Measurements from ENCODE around the gene L3MBTL3. TPM values are rescaled to one million over a fixed set of nuclear protein-coding genes. Genes with fewer than 3 reads are reported as not detected.

The L3MBTL3 gene
- total RNA-seq, 1 donor from 2014 or later: 8.1 TPM

- intact Hi-C loops (cut with micrococcal nuclease): loop anchor here (5.0 to 10.0 kb wide), 2 partner anchors 245 to 807 kb away; no protein-coding TSS in a partner anchor
- H3K4me3 Mint-ChIP-seq: no peak overlapping the region
- peaks cover 3% of the 10 kb centered on the region for H3K27me3 Mint-ChIP-seq
- peaks cover 32% of the 10 kb centered on the region for H3K4me1 Mint-ChIP-seq
- no peak overlapping the region for H3K27ac Mint-ChIP-seq
- H3K9me3 Mint-ChIP-seq: peaks cover 5% of the 10 kb centered on the region
- no peak for DNase-seq
- peaks cover 17% of the 10 kb centered on the region for H3K36me3 Mint-ChIP-seq (ENCODE audit: low read depth)
Measured at GRCh38 chr6:130037207-130037811, 18.9 kb downstream of the L3MBTL3 start.

- intact Hi-C loops (cut with micrococcal nuclease): no loop called here
- H3K27ac Mint-ChIP-seq: peak overlapping the region; percentile 12
- H3K4me1 Mint-ChIP-seq: peaks cover 9% of the 10 kb centered on the region
- peaks cover 5% of the 10 kb centered on the region for H3K9me3 Mint-ChIP-seq
- no peak for DNase-seq
- peaks cover 21% of the 10 kb centered on the region for H3K36me3 Mint-ChIP-seq (ENCODE audit: low read depth)
- no peak overlapping the region for H3K4me3 Mint-ChIP-seq
- peaks cover 3% of the 10 kb centered on the region for H3K27me3 Mint-ChIP-seq
Measured at GRCh38 chr6:130041594-130041993, 23.2 kb downstream of the L3MBTL3 start.

GRCh38 chr6:130043344-130043743 is 25.0 kb downstream of the L3MBTL3 start:
- no peak overlapping the region for H3K27ac Mint-ChIP-seq
- intact Hi-C loops (cut with micrococcal nuclease): no loop called here

GRCh38 chr6:130045622-130046021 is 27.2 kb downstream of the L3MBTL3 start:
- H3K27me3 Mint-ChIP-seq: no peaks in the 10 kb centered on the region
- no peak overlapping the region for H3K27ac Mint-ChIP-seq
- intact Hi-C loops (cut with micrococcal nuclease): no loop called here
- H3K9me3 Mint-ChIP-seq: peaks cover 5% of the 10 kb centered on the region
- peaks cover 11% of the 10 kb centered on the region for H3K4me1 Mint-ChIP-seq
- no peak for DNase-seq
- H3K36me3 Mint-ChIP-seq (ENCODE audit: low read depth): peaks cover 24% of the 10 kb centered on the region
- no peak overlapping the region for H3K4me3 Mint-ChIP-seq

More at GRCh38 chr6:130043344-130043743, 25.0 kb downstream of the L3MBTL3 start:
- no peak for DNase-seq
- Mint-ChIP-seq H3K36me3 (ENCODE audit: low read depth) (peaks cover 21% of the 10 kb centered on the region), H3K27me3 (peaks cover 2% of the 10 kb centered on the region), H3K4me1 (peaks cover 9% of the 10 kb centered on the region), H3K4me3 (no peak overlapping the region), H3K9me3 (peaks cover 5% of the 10 kb centered on the region)

GRCh38 chr6:130046671-130047070 is 28.3 kb downstream of the L3MBTL3 start:
- peaks cover 22% of the 10 kb centered on the region for H3K36me3 Mint-ChIP-seq (ENCODE audit: low read depth)
- no peak overlapping the region for H3K4me3 Mint-ChIP-seq
- H3K4me1 Mint-ChIP-seq: peaks cover 4% of the 10 kb centered on the region
- intact Hi-C loops (cut with micrococcal nuclease): no loop called here
- DNase-seq: no peak
- H3K27ac Mint-ChIP-seq: no peak overlapping the region
- peaks cover under 1% of the 10 kb centered on the region for H3K9me3 Mint-ChIP-seq
- H3K27me3 Mint-ChIP-seq: no peaks in the 10 kb centered on the region

GRCh38 chr6:130047088-130047995 is 29.0 kb downstream of the L3MBTL3 start:
- Mint-ChIP-seq H3K27me3 (no peaks in the 10 kb centered on the region), H3K4me3 (no peak overlapping the region), H3K27ac (no peak overlapping the region), H3K36me3 (ENCODE audit: low read depth) (peaks cover 24% of the 10 kb centered on the region), H3K9me3 (no peaks in the 10 kb centered on the region), H3K4me1 (peaks cover 3% of the 10 kb centered on the region)
- no peak for DNase-seq
- intact Hi-C loops (cut with micrococcal nuclease): no loop called here

- intact Hi-C loops (cut with micrococcal nuclease): no loop called here
- Mint-ChIP-seq H3K36me3 (ENCODE audit: low read depth) (peaks cover 29% of the 10 kb centered on the region), H3K4me3 (no peak overlapping the region), H3K9me3 (no peaks in the 10 kb centered on the region), H3K27me3 (no peaks in the 10 kb centered on the region), H3K27ac (no peak overlapping the region), H3K4me1 (peaks cover 4% of the 10 kb centered on the region)
- DNase-seq: no peak
Measured at GRCh38 chr6:130050230-130050629, 31.8 kb downstream of the L3MBTL3 start.

- Mint-ChIP-seq H3K4me3 (no peak overlapping the region), H3K9me3 (no peaks in the 10 kb centered on the region), H3K36me3 (ENCODE audit: low read depth) (peaks cover 48% of the 10 kb centered on the region), H3K27ac (no peak overlapping the region), H3K27me3 (no peaks in the 10 kb centered on the region), H3K4me1 (peaks cover 19% of the 10 kb centered on the region)
- intact Hi-C loops (cut with micrococcal nuclease): no loop called here
- DNase-seq: no peak
Measured at GRCh38 chr6:130054725-130055124, 36.3 kb downstream of the L3MBTL3 start.

- Mint-ChIP-seq H3K27ac (no peak overlapping the region), H3K4me3 (no peak overlapping the region), H3K4me1 (peaks cover 19% of the 10 kb centered on the region), H3K36me3 (ENCODE audit: low read depth) (peaks cover 43% of the 10 kb centered on the region), H3K27me3 (no peaks in the 10 kb centered on the region), H3K9me3 (no peaks in the 10 kb centered on the region)
- intact Hi-C loops (cut with micrococcal nuclease): no loop called here
- no peak for DNase-seq
Measured at GRCh38 chr6:130055271-130055670, 36.9 kb downstream of the L3MBTL3 start.

GRCh38 chr6:130057495-130057894 is 39.1 kb downstream of the L3MBTL3 start:
- peaks cover 19% of the 10 kb centered on the region for H3K4me1 Mint-ChIP-seq
- no peak for DNase-seq
- peaks cover 43% of the 10 kb centered on the region for H3K36me3 Mint-ChIP-seq (ENCODE audit: low read depth)
- H3K4me3 Mint-ChIP-seq: no peak overlapping the region
- H3K9me3 Mint-ChIP-seq: no peaks in the 10 kb centered on the region
- no peaks in the 10 kb centered on the region for H3K27me3 Mint-ChIP-seq
- intact Hi-C loops (cut with micrococcal nuclease): no loop called here
- H3K27ac Mint-ChIP-seq: peak overlapping the region; percentile 50

GRCh38 chr6:130063806-130064205 is 45.4 kb downstream of the L3MBTL3 start:
- H3K27ac Mint-ChIP-seq: no peak overlapping the region
- intact Hi-C loops (cut with micrococcal nuclease): no loop called here
- no peaks in the 10 kb centered on the region for H3K27me3 Mint-ChIP-seq
- no peak overlapping the region for H3K4me3 Mint-ChIP-seq
- H3K9me3 Mint-ChIP-seq: peaks cover 5% of the 10 kb centered on the region
- H3K36me3 Mint-ChIP-seq (ENCODE audit: low read depth): peaks cover 25% of the 10 kb centered on the region
- peaks cover 4% of the 10 kb centered on the region for H3K4me1 Mint-ChIP-seq
- no peak for DNase-seq

- Mint-ChIP-seq H3K4me1 (peaks cover 4% of the 10 kb centered on the region), H3K4me3 (no peak overlapping the region), H3K36me3 (ENCODE audit: low read depth) (peaks cover 27% of the 10 kb centered on the region), H3K9me3 (peaks cover 5% of the 10 kb centered on the region), H3K27ac (no peak overlapping the region), H3K27me3 (no peaks in the 10 kb centered on the region)
- no peak for DNase-seq
- intact Hi-C loops (cut with micrococcal nuclease): no loop called here
Measured at GRCh38 chr6:130065609-130066156, 47.3 kb downstream of the L3MBTL3 start.

- no peaks in the 10 kb centered on the region for H3K9me3 Mint-ChIP-seq
- H3K36me3 Mint-ChIP-seq (ENCODE audit: low read depth): peaks cover 16% of the 10 kb centered on the region
- H3K4me3 Mint-ChIP-seq: no peak overlapping the region
- no peaks in the 10 kb centered on the region for H3K4me1 Mint-ChIP-seq
- H3K27me3 Mint-ChIP-seq: no peaks in the 10 kb centered on the region
- H3K27ac Mint-ChIP-seq: no peak overlapping the region
- intact Hi-C loops (cut with micrococcal nuclease): no loop called here
- no peak for DNase-seq
Measured at GRCh38 chr6:130069485-130069884, 51.1 kb downstream of the L3MBTL3 start.

- no peaks in the 10 kb centered on the region for H3K27me3 Mint-ChIP-seq
- intact Hi-C loops (cut with micrococcal nuclease): no loop called here
- H3K27ac Mint-ChIP-seq: no peak overlapping the region
- peaks cover 4% of the 10 kb centered on the region for H3K4me1 Mint-ChIP-seq
- H3K4me3 Mint-ChIP-seq: no peak overlapping the region
- no peaks in the 10 kb centered on the region for H3K9me3 Mint-ChIP-seq
- no peak for DNase-seq
- peaks cover 16% of the 10 kb centered on the region for H3K36me3 Mint-ChIP-seq (ENCODE audit: low read depth)
Measured at GRCh38 chr6:130070326-130070725, 51.9 kb downstream of the L3MBTL3 start.
